HG02943 (cell line): ENCODE data around the gene UNG.

Source experiments
- ATAC-seq: cut with Tn5 transposase; IDR thresholded peaks from one replicate; pipeline ENCODE4 v1.9.1; 2021; ENCODE audit warnings: mild to moderate bottlenecking, low read depth, moderate library complexity; ENCODE audit not compliant: unreplicated experiment

UNG gene

DNA sequence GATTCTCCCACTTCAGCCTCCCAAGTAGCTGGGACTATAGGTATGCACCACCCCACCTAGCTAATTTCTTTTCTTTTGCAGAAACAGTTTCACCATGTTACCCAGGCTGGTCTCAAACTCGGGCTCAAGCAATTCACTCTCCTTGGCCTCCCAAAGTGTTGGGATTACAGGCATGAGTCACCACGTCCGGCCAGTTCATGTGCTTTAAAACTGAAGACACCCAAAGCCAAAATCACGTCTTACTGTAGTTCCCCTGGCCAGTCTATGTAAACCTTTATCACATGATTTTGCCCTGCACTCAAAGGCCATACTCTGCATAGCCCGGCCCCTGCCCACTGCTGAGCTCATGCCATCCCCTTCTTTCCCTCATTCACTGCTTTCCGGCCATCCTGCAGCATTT lies 8.6 kb upstream of the UNG start:
- no peak for ATAC-seq

DNA sequence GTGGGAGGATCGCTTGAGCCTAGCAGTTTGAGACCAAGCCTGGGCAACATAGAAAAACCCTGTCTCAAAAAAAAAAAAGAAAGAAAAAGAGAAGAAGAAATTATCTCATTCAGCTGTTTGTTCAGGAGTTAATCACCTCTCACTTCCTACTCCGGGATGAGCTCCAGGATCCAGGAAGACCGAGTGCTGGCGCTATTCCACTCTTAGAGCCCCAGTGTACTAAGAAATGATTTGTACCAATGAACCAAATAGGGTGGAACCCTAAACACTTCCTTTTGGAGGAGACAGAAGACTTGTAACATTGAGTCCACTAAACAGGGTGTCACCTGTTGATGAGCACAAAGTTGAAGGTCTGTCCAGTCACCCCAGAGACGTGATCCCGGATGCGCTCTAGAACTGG lies 7.7 kb upstream of the UNG start:
- no peak for ATAC-seq

GRCh38 chr12:109092497-109093021 lies 4.8 kb upstream of the UNG start:
- no peak for ATAC-seq

- peak; percentile 53 for ATAC-seq
Measured at GRCh38 chr12:109093022-109093918, 4.1 kb upstream of the UNG start, which contains the start of gene ALKBH2. ALKBH2 (minus strand) TSS chr12:109093472; CDS start chr12:109092786, 686 bp downstream.

DNA sequence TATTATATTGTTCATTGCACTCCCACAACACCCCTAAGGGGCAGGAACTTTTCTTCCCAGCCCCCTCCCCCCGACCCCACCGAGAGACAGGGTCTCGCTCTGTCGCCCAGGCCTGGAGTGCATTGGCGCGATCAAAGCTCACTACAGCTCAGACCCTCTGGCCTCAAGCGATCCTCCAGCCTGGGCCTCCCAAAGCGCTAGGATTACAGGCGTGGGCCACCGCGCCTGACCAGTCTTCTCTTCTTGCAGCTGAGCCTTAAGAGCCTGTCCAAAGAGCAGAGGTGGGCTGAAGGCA lies 310 bp upstream of the UNG start:
- no peak for ATAC-seq

- peak; percentile 23 for ATAC-seq
Measured at GRCh38 chr12:109098183-109098604, 797 bp downstream of the UNG start.

- no peak for ATAC-seq
Measured at GRCh38 chr12:109098651-109099050, 1.3 kb downstream of the UNG start.

DNA sequence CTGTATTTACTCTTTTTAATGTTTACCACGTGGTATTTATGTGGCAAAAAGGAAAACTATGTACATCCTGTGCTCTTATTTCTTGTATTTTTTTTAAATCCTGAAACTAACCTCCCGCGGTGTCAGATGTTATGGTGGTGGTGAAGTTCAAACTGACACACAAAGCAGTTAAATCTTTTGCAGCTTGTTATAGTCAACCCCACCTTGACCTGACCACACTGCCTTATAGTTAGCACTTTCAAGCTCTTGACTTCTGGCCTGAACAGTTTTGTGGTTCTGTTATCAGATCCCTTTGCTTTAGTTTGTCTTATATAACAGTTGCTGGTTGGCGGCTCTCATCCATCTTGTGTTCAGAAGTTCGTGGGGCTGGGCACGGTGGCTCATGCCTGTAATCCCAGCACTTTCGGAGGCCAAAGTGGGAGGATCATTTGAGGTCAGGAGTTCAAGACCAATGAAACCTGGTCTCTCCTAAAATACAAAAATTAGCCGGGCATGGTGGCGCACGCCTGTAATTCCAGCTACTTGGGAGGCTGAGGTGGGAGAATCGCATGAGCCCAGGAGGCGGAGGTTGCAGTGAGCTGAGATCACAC lies 2.1 kb downstream of the UNG start:
- no peak for ATAC-seq

GRCh38 chr12:109100741-109101140 lies 3.3 kb downstream of the UNG start:
- ATAC-seq: no peak

DNA sequence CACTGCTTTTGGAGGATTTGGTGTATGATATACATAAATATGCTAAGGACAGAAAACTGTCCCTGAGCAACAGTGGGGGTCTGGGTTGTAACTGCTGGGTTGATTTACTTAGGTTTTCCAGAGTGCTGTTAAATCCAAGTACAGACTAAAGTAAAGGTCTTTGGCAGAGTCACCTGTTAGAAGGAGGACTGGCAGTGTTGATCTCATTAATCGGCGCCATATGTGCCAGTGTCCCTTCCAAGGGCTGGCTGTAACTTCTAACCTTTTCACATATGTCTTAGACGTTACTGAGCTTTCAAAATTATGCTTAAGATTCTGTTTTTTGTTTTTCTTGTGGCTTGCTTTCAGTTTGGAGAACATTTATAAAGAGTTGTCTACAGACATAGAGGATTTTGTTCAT lies 5.1 kb downstream of the UNG start:
- ATAC-seq: no peak

- ATAC-seq: no peak
Measured at GRCh38 chr12:109105176-109105575, 7.8 kb downstream of the UNG start.

DNA sequence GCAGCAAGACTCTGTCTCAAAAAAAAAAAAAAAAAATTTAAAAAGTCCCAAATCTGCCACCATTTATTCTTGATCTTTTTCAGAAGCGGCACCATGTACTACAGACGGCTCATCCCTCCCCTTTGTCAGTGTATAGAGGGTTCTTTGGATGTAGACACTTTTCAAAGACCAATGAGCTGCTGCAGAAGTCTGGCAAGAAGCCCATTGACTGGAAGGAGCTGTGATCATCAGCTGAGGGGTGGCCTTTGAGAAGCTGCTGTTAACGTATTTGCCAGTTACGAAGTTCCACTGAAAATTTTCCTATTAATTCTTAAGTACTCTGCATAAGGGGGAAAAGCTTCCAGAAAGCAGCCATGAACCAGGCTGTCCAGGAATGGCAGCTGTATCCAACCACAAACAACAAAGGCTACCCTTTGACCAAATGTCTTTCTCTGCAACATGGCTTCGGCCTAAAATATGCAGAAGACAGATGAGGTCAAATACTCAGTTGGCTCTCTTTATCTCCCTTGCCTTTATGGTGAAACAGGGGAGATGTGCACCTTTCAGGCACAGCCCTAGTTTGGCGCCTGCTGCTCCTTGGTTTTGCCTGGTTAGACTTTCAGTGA lies 12.5 kb downstream of the UNG start:
- ATAC-seq: no peak

- ATAC-seq: no peak
Measured at GRCh38 chr12:109110988-109111495, 13.6 kb downstream of the UNG start.

- ATAC-seq: no peak
Measured at GRCh38 chr12:109112720-109113465, 15.5 kb downstream of the UNG start.

DNA sequence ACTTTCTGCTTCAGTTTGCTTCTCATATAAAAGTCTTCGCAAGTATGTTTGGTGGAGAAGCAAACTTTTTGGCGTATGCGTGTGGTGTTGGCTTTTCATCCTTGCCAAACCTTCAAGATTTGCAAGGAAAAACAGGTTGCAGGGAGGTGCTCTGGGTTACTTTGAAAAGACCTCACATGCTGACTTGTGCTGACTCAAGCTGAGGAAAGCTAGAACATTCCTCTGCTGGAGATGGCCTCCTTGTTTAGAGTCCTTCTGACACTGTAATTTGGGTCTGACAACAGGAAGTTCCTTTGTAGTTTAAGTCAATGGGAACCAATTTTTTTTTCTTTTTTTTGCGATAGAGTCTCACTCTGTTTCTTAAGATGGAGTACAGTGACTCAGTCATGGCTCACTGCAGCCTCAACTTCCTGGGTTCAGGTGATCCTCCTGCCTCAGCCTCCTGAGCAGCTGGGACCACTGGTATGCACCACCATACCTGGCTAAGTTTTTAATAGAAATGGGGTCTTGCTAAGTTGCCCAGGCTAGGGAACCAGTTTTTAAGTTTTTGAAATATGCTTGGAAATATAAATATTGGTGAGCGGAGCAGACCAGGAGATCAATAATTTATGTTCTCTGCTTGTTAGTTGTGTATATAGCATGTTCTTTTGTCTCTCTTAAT lies 16.4 kb downstream of the UNG start:
- no peak for ATAC-seq

DNA sequence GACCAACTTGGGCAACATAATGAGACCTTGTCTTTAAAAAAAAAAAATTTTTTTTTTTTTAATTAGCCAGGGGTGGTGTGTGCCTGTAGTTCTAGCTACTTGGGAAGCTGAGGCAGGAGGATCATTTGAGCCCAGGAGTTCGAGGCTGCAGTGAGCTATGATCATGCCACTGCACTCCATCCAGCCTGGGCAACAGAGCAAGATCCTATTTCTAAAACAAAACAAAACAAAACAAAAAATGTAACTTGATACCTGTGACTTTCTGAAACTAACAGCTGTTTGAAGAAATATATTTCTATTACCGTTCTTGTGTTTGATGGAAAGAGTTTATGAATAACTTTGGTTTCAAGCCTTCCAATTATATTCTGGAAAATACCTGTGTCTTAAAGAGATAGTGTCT lies 17.2 kb downstream of the UNG start:
- ATAC-seq: no peak

DNA sequence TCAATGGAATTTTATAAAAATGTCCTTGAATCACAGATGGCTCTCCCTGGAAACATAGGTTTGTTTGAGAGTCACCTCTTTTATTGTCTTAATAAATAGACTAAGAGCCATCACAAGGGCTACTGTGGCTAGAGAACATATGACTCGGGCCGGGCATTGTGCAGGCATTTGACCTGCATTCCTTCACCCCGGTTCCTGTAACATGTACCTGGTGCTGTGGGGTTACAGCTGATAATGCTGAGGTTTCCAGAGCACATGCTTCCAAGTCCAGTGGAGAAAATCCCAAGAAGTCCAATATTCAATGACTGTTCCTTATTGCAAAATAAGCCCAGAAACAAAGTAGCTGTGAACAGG lies 18.0 kb downstream of the UNG start:
- ATAC-seq: no peak

DNA sequence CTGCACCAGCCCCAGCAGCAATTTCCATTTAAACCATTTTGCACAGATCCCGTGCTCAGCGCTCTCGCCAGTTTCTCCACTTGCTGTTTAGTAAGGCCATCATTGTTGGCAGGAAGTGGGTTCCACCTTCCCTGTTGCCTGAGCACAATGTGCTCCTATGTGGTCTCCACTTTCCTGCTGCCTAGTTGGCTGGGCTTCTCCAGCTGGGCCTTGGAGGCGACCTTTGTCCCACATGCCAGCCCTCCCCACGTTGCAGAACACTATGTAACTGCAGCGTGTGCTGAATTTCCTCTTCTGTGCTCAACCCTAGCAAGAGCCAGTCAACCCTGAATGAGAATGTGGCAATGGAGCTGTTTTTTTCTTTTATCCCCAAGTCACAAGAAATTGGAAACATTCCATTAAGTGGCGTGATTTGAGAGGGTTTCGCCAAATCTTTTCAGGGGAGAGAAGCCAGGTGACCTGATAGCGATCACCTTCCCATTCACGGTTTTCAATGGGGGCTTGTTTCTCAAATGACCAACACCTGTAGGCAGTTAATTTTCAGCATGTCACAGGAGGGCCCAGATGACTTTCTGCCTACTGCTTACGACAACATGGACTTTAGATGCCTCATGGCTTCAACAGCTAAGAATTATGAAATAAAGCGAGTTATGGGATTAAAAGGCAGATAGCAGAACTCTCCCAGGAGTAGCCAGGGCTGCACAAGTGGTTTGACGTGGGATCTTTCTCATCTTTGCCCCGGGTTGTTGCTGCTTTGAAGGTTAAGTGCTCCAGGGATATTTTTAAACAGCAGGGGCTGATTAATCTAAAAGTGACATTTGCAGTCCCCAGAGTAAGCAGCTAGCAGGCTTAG lies 18.6 kb downstream of the UNG start, which contains the start of gene ACACB:
Gene ACACB (plus strand): TSS at position 830 of the 853 bp plus-strand sequence. CDS start 22,819 bp downstream, outside the sequence.
- no peak for ATAC-seq

DNA sequence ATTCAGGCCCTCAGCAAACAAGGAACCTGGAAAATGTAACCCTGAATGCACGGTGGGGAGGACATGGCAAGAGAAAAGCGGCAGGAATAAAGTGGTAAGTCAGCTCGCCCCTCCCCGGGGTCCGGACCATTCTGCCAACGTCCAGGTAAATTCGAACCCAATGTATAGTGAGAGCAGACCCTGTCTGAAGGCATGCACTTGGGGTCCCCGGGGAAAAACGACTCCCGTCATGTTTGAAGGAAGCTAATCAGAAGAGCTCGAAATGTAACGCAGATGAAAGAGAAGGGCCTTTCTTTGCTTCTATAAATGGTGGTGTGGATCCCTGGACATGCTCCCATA lies 19.2 kb downstream of the UNG start:
- ATAC-seq: no peak
